Neural cell (in vitro differentiated cells): ENCODE data around the gene SLC25A24. TPM values are rescaled to one million over a fixed set of nuclear protein-coding genes. Genes with fewer than 3 reads are reported as not detected.
"Not testable (repeated sequence)": the region's sequence is repeated elsewhere in the genome, so short reads cannot be mapped to it uniquely, and the experiment has no call there.

Source experiments
- H2AFZ ChIP-seq: fragments of 200-600, 300-800 bp; sonication (generic), shearing (Covaris generic); 2 replicates; pipeline ENCODE4 v1.6.0; 2014; ENCODE audit warnings: low read depth, mild to moderate bottlenecking, antibody characterized with exemption, low read length, moderate library complexity
- H3F3A ChIP-seq: fragments of 200-600 bp; shearing (Covaris generic); 2 replicates; pipeline ENCODE4 v1.6.1; 2016; ENCODE audit warnings: mild to moderate bottlenecking, moderate library complexity, mixed read lengths, antibody characterized with exemption, low read length; ENCODE audit not compliant: insufficient read depth, poor library complexity, severe bottlenecking
- H3K27ac ChIP-seq: fragments of 200-600, 300-800 bp; sonication (generic), shearing (Covaris generic); 2 replicates; pipeline ENCODE4 v1.5.1; 2014; ENCODE audit warnings: mild to moderate bottlenecking, low read length, moderate library complexity
- H3K27me3 ChIP-seq: fragments of 300-800, 200-600 bp; sonication (generic), shearing (Covaris generic); 2 replicates; pipeline ENCODE4 v1.6.0; 2014; ENCODE audit warnings: mild to moderate bottlenecking, low read depth, low read length, moderate library complexity; ENCODE audit not compliant: insufficient read depth
- H3K36me3 ChIP-seq: fragments of 300-800, 200-600 bp; sonication (generic), shearing (Covaris generic); 2 replicates; pipeline ENCODE4 v1.5.1; 2014; ENCODE audit warnings: mild to moderate bottlenecking, antibody characterized with exemption, low read length, moderate library complexity; ENCODE audit not compliant: insufficient read depth
- H3K4me2 ChIP-seq: fragments of 300-800, 200-600 bp; sonication (generic), shearing (Covaris generic); 2 replicates; pipeline ENCODE4 v1.6.0; 2014; ENCODE audit warnings: mild to moderate bottlenecking, low read length
- H3K4me3 ChIP-seq: fragments of 300-800, 200-600 bp; sonication (generic), shearing (Covaris generic); 2 replicates; pipeline ENCODE4 v1.5.1; 2014; ENCODE audit warnings: mild to moderate bottlenecking, low read length, moderate library complexity
- H3K79me2 ChIP-seq: fragments of 200-600 bp; shearing (Covaris generic); replicated peaks from 2 replicates; pipeline ENCODE4 v1.6.0; 2014; ENCODE audit warnings: mild to moderate bottlenecking, low read length, moderate library complexity; ENCODE audit not compliant: insufficient read depth
- H3K9ac ChIP-seq: fragments of 300-800, 200-600 bp; sonication (generic), shearing (Covaris generic); 2 replicates; pipeline ENCODE4 v1.6.1; 2016; ENCODE audit warnings: mild to moderate bottlenecking, low read length, mixed read lengths
- H3K9me2 ChIP-seq: fragments of 200-600 bp; shearing (Covaris generic); 2 replicates; pipeline ENCODE4 v1.6.1; 2016; ENCODE audit warnings: mild to moderate bottlenecking, low read length, mixed read lengths; ENCODE audit not compliant: insufficient read depth
- H3K9me3 ChIP-seq: fragments of 200-600, 300-800 bp; sonication (generic), shearing (Covaris generic); 2 replicates; pipeline ENCODE4 v1.6.1; 2016; ENCODE audit warnings: mild to moderate bottlenecking, mixed run types, low read length, moderate library complexity, mixed read lengths
- H4K20me1 ChIP-seq: fragments of 200-600 bp; shearing (Covaris generic); 2 replicates; pipeline ENCODE4 v1.6.1; 2016; ENCODE audit warnings: mild to moderate bottlenecking, mixed run types; ENCODE audit not compliant: insufficient read depth
- EP300 ChIP-seq: fragments of 450-650 bp; conservative IDR thresholded peaks from 2 replicates; pipeline ENCODE4 v1.6.1; 2014; ENCODE audit warnings: antibody characterized with exemption, mild to moderate bottlenecking, moderate library complexity; ENCODE audit not compliant: poor library complexity, severe bottlenecking
- EZH2 ChIP-seq: fragments of 200-600, 300-800 bp; shearing (Covaris generic), sonication (generic); IDR thresholded peaks from 2 replicates; pipeline ENCODE4 v1.6.1; 2014; ENCODE audit warnings: antibody characterized with exemption, low read length, borderline replicate concordance, mild to moderate bottlenecking; ENCODE audit not compliant: insufficient read depth, poor library complexity, severe bottlenecking
- MXI1 ChIP-seq: fragments of 450-650 bp; conservative IDR thresholded peaks from 2 replicates; pipeline ENCODE4 v1.6.1; 2014; ENCODE audit warnings: antibody characterized with exemption, mild to moderate bottlenecking; ENCODE audit not compliant: poor library complexity, severe bottlenecking
- POLR2AphosphoS5 ChIP-seq: IDR thresholded peaks from 2 replicates; pipeline ENCODE4 v1.6.1; 2012
- RAD21 ChIP-seq: fragments of 450-650 bp; conservative IDR thresholded peaks from 2 replicates; pipeline ENCODE4 v1.6.1; 2014; ENCODE audit warnings: antibody characterized with exemption, mild to moderate bottlenecking, moderate library complexity
- SMC3 ChIP-seq: fragments of 450-650 bp; conservative IDR thresholded peaks from 2 replicates; pipeline ENCODE4 v1.6.1; 2014; ENCODE audit warnings: antibody characterized with exemption, mild to moderate bottlenecking, moderate library complexity; ENCODE audit not compliant: poor library complexity
- TAF1 ChIP-seq: IDR thresholded peaks from 2 replicates; pipeline ENCODE4 v1.6.1; 2012; ENCODE audit warnings: low read depth
- polyA plus RNA-seq: library from polyadenylated mRNA; depleted of rRNA; stranded (reverse); fragments of >200 nt; gene quantifications from 2 replicates; pipeline ENCODE4 v1.2.3, GENCODE V29; 2014
- TF ChIP-seq, protein P1 (sequence below): fragments of 450-650 bp; IDR thresholded peaks from 2 replicates; pipeline ENCODE4 v1.5.1; 2014; ENCODE audit warnings: antibody characterized with exemption, mild to moderate bottlenecking, moderate library complexity; ENCODE audit not compliant: poor library complexity, severe bottlenecking

The SLC25A24 gene
- polyA plus RNA-seq, 1 donor from 2014 or later, result 25.5 TPM

DNA sequence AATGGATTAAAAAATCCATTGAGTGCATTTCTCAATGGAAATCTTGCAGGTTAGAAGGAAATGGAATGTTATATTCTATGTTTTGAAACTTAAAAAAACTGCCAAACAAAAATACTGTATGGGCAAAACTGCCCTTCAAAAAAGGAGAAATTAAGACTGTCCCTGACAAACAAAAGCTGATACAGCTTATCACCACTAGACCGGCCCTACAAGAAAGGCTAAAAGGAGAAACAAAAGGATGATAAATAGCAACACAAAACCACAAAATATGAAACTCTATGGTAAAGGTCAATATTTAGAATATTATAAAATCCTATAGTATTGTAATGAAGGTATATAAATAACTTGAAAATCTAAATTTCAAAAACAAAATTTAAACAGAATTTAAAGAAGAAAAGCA, 60.0 kb downstream of the SLC25A24 start:
- Histone ChIP-seq H3K4me3 (no peak overlapping the region), H2AFZ (no peak overlapping the region), H3K9ac (no peak overlapping the region), H3K36me3 (peaks cover 12% of the 10 kb centered on the region), H3K79me2 (no peaks in the 10 kb centered on the region), H3K27ac (no peak overlapping the region), H3K9me3 (no peaks in the 10 kb centered on the region), H3K4me2 (no peak overlapping the region), H3K27me3 (no peaks in the 10 kb centered on the region), H3F3A (no peaks in the 10 kb centered on the region), H4K20me1 (no peaks in the 10 kb centered on the region), H3K9me2 (no peaks in the 10 kb centered on the region)
- TF ChIP-seq RAD21 (no peak), SMC3 (no peak), EZH2 (no peak), TAF1 (no peak), POLR2AphosphoS5 (no peak), MXI1 (no peak), EP300 (no peak)
- TF ChIP-seq, protein P1, sequence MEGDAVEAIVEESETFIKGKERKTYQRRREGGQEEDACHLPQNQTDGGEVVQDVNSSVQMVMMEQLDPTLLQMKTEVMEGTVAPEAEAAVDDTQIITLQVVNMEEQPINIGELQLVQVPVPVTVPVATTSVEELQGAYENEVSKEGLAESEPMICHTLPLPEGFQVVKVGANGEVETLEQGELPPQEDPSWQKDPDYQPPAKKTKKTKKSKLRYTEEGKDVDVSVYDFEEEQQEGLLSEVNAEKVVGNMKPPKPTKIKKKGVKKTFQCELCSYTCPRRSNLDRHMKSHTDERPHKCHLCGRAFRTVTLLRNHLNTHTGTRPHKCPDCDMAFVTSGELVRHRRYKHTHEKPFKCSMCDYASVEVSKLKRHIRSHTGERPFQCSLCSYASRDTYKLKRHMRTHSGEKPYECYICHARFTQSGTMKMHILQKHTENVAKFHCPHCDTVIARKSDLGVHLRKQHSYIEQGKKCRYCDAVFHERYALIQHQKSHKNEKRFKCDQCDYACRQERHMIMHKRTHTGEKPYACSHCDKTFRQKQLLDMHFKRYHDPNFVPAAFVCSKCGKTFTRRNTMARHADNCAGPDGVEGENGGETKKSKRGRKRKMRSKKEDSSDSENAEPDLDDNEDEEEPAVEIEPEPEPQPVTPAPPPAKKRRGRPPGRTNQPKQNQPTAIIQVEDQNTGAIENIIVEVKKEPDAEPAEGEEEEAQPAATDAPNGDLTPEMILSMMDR, result no peak

DNA sequence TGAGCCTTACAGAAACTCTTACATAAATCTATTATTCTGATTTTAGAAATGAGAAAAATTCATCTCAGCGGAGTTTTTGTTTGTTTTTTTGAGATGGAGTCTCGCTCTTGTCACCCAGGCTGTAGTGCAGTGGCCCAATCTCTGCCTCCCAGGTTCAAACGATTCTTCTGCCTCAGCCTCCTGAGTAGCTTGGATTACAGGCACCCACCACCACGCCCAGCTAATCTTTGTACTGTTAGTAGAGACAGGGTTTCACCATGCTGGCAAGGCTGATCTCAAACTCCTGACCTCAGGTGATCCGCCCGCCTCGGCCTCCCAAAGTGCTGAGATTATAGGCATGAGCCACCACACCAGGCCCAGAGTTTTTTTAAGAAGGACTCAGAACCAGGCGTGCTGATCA, 60.6 kb downstream of the SLC25A24 start:
- H3K4me3 ChIP-seq, H3F3A ChIP-seq, H4K20me1 ChIP-seq, H3K27ac ChIP-seq, H3K27me3 ChIP-seq, H3K79me2 ChIP-seq, H3K4me2 ChIP-seq, H3K9me2 ChIP-seq, H3K9me3 ChIP-seq, H2AFZ ChIP-seq, H3K9ac ChIP-seq: not testable (repeated sequence)
- peaks cover 12% of the 10 kb centered on the region for H3K36me3 ChIP-seq

DNA sequence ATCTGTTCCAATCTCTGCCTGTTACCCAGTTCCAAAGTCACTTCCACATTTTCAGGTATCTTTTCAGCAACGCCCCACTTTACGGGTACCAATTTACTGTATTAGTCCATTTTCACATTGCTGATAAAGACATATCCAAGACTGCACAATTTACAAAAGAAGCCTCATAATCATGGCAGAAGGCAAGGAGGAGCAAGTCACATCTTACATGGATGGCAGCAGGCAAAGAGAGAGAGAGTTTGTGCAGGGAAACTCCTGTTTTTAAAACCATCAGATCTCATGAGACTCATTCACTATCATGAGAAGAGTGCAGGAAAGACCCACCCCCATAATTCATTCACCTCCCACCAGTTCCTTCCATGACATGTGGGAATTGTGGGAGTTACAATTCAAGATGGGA, 67.0 kb downstream of the SLC25A24 start:
- not testable (repeated sequence) for H3K27ac ChIP-seq, H4K20me1 ChIP-seq, H3K27me3 ChIP-seq, H3K79me2 ChIP-seq, H3F3A ChIP-seq, H3K9me3 ChIP-seq, H3K4me3 ChIP-seq, H3K9me2 ChIP-seq, H3K4me2 ChIP-seq, H2AFZ ChIP-seq, H3K9ac ChIP-seq
- H3K36me3 ChIP-seq, result peaks cover 15% of the 10 kb centered on the region

DNA sequence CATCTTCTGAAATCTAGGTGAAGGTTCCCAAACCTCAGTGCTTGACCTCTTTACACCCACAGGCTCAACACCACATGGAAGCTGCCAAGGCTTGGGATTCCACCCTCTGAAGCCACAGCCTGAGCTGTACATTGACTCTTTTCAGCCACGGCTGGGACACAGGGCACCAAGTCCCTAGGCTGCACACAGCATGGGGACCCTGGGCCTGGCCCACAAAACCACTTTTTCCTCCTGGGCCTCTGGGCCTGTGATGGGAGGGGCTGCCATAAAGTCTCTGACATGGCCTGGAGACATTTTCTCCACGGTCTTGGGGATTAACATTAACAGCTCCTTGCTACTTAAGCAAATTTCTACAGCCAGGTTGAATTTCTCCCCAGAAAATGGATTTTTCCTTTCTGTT, 67.8 kb downstream of the SLC25A24 start:
- not testable (repeated sequence) for H3K27ac ChIP-seq, H3K9ac ChIP-seq, H2AFZ ChIP-seq, H3F3A ChIP-seq, H4K20me1 ChIP-seq, H3K9me2 ChIP-seq, H3K36me3 ChIP-seq, H3K27me3 ChIP-seq, H3K9me3 ChIP-seq, H3K4me2 ChIP-seq, H3K79me2 ChIP-seq, H3K4me3 ChIP-seq

DNA sequence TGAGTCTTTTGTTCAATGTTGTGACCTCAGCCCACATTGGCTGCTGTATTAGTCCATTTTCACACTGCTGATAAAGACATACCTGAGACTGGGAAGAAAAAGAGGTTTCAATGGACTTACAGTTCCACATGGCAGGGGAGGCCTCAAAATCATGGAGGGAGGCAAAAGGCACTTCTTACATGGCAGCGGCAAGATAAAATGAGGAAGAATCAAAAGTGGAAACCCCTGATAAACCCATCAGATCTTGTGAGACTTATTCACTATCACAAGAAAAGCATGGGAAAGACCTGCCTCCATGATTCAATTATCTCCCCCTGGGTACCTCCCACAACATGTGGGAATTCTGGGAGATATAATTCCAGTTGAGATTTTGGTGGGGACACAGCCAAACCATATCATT, 68.9 kb downstream of the SLC25A24 start:
- not testable (repeated sequence) for H3K9me3 ChIP-seq, H3K79me2 ChIP-seq, H3K4me3 ChIP-seq, H3K27ac ChIP-seq, H4K20me1 ChIP-seq, H3K9ac ChIP-seq, H3F3A ChIP-seq, H3K27me3 ChIP-seq, H2AFZ ChIP-seq, H3K4me2 ChIP-seq, H3K36me3 ChIP-seq, H3K9me2 ChIP-seq
